Upper lobe of left lung (tissue), 4 donors: Measurements from ENCODE around the gene CYP3A4.

ENCODE experiments used
- EP300 ChIP-seq, 4 donors: sonication (generic); formaldehyde crosslinking; IDR thresholded peaks; one replicate each; pipeline ENCODE4 v1.5.1; 2017; ENCODE audit warnings: antibody characterized with exemption in 4 of 4, control low read depth in 2 of 4
- POLR2A ChIP-seq, 4 donors: fragments of 450-650 bp; IDR thresholded peaks; one replicate each; pipeline ENCODE4 v1.5.1; 2016 to 2017; ENCODE audit warnings: antibody characterized with exemption in 4 of 4, mild to moderate bottlenecking in 2 of 4
- POLR2AphosphoS5 ChIP-seq, 2 donors: sonication (generic); formaldehyde crosslinking; IDR thresholded peaks; one replicate each; pipeline ENCODE4 v1.5.1; 2017; ENCODE audit warnings: antibody characterized with exemption in 2 of 2
- TF ChIP-seq, protein P1 (sequence below), 6 experiments: fragments of 450-650 bp in 4 of 6; fragments of 200-600 bp in 2 of 6; sonication (generic) in 2 of 6; IDR thresholded peaks; one replicate each; pipeline ENCODE4 v1.5.1; 2016 to 2019; ENCODE audit warnings: antibody characterized with exemption in 6 of 6

DNA sequence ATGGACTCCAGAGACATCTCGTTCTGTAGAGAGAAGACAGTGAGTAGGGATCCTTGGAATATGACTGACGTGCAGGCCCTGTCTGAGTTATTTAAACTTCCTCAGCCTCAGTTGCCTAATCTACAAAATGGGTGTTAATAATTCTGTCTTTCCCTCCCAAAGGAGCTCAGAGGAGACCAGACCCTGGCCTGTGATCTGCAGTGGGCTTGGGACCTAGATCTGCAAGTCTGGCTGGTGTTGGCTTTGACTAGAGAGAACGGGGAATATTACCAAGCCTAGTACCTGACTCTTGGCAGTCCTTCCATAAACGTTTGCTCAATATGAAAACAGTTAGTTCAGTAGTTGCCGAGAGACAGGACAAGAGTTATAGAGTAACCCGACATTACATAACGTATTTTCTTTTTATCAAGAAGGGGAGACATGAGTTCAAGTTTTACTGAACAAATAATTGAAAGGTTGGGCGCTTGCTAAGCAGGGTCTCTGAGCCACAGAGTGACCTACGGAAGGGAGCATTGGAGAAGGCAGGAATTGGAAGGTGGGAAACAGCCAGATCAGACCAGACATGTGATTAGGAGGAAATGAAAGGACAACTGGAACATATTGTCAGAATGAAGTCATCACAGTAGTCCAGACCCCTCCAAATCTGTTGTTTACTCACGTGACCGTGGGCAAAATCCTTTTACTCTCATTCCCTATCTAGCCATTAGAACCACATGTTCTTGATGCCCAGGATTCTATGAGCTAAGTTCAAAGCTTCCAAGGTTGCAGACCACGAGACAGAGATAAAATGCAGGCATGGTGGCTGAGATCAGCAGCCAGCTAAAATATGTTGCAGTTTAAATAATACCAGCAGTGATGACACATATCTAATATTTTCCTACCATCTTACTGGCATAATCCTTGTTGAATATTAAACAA lies 10.9 kb upstream of the CYP3A4 start:
- TF ChIP-seq, protein P1, sequence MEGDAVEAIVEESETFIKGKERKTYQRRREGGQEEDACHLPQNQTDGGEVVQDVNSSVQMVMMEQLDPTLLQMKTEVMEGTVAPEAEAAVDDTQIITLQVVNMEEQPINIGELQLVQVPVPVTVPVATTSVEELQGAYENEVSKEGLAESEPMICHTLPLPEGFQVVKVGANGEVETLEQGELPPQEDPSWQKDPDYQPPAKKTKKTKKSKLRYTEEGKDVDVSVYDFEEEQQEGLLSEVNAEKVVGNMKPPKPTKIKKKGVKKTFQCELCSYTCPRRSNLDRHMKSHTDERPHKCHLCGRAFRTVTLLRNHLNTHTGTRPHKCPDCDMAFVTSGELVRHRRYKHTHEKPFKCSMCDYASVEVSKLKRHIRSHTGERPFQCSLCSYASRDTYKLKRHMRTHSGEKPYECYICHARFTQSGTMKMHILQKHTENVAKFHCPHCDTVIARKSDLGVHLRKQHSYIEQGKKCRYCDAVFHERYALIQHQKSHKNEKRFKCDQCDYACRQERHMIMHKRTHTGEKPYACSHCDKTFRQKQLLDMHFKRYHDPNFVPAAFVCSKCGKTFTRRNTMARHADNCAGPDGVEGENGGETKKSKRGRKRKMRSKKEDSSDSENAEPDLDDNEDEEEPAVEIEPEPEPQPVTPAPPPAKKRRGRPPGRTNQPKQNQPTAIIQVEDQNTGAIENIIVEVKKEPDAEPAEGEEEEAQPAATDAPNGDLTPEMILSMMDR (IDR thresholded peaks at IDR 0.05) = no peak
- TF ChIP-seq EP300 (IDR thresholded peaks at IDR 0.05) (no peak), POLR2A (IDR thresholded peaks at IDR 0.05) (no peak), POLR2AphosphoS5 (IDR thresholded peaks at IDR 0.05) (no peak)
